ENCODE data around the gene TMA7B.

Gene TMA7B

DNA sequence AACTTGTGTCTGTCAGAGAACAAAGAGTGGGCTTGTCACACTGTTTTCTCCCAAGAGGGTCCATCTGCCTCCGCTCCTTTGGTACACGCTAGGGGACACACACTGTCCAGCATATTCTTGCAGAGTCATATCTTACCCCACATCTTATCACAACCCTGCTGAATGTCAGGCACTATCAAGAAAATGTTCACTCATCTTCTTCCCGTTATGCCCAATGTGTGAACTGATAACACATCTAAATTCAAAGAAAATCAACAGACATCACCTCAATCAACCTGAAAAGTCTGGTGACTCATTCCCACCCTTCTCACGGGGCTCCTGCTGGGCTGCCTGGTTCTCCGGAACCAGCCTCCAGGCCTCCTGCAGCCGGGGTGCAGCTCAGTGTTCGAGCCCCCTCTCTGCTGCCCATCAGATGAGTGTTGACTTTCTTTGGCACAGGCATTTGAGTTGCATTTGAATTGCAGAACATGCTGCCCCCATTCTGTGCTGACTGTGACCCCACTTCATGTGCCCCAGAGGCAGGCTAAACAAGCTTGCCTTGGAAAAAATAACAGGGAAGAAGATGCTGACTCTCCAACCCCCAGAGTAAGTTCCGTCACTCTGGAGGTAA is 40.0 kb upstream of the TMA7B start:
- Histone ChIP-seq H3K27me3 (ENCODE audit: control insufficient read depth in 1 of 2, insufficient read depth in 2 of 2, low read length in 2 of 2) (peaks cover 3 to 9% of the 10 kb centered on the region in 2 donors), H3K27ac (ENCODE audit: low read depth, low read length) (no peak overlapping the region), H3K9ac (ENCODE audit: low read depth in 1 of 2, low read length in 2 of 2) (no peak overlapping the region), H3K4me3 (ENCODE audit: low read depth in 1 of 2, low read length in 2 of 2) (no peak overlapping the region), H3K4me1 (ENCODE audit: control insufficient read depth in 1 of 2, insufficient read depth in 2 of 2, low read length in 2 of 2) (peaks cover 0 to 4% of the 10 kb centered on the region in 2 donors), H3K36me3 (ENCODE audit: control insufficient read depth in 1 of 2, insufficient read depth in 2 of 2, low read length in 2 of 2) (no peaks in the 10 kb centered on the region), H3K9me3 (ENCODE audit: control insufficient read depth in 1 of 2, low read length in 2 of 2) (no peaks in the 10 kb centered on the region)

DNA sequence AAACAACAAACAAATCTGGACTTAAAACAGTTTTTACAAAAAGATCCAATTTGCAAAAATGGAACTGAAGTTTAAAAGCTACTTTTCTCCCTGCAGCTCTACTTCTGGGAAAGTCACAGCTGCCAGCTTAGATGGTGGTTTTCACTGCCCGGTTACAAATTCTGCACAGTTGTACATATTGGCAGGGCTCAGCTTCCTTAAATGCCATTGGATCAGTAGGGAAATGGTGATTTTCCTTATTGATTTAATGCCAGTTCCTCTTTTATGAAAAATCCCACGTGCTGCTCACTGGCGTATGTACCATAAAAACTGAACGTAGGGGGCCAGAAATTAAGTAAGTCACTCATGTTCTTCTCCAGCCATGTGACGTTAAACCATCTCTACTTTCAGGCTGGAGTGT is 36.5 kb upstream of the TMA7B start:
- peaks cover 3 to 9% of the 10 kb centered on the region in 2 donors for H3K27me3 ChIP-seq (ENCODE audit: control insufficient read depth in 1 of 2, insufficient read depth in 2 of 2, low read length in 2 of 2)
- peaks cover 14 to 19% of the 10 kb centered on the region in 2 donors for H3K4me1 ChIP-seq (ENCODE audit: control insufficient read depth in 1 of 2, insufficient read depth in 2 of 2, low read length in 2 of 2)
- no peak overlapping the region for H3K4me3 ChIP-seq (ENCODE audit: low read depth in 1 of 2, low read length in 2 of 2)
- no peak overlapping the region for H3K9ac ChIP-seq (ENCODE audit: low read depth in 1 of 2, low read length in 2 of 2)
- H3K27ac ChIP-seq (ENCODE audit: low read depth, low read length): no peak overlapping the region
- H3K36me3 ChIP-seq (ENCODE audit: control insufficient read depth in 1 of 2, insufficient read depth in 2 of 2, low read length in 2 of 2): no peaks in the 10 kb centered on the region
- H3K9me3 ChIP-seq (ENCODE audit: control insufficient read depth in 1 of 2, low read length in 2 of 2): no peaks in the 10 kb centered on the region

DNA sequence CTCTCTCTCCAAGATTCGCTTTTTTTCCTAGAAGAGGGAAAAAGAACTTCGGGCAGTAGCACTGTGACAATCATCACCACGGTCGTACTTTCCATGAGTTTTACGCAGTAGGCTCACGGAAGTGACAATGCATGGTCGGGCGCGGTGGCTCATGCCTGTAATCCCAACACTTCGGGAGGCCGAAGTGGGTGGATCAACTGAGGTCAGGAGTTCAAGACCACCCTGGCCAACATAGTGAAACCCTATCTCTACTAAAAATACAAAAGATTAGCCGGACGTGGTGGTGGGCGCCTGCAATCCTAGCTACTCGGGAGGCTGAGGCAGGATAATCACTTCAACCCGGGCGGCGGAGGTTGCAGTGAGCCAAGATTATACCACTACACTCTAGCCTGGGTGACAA is 35.9 kb upstream of the TMA7B start:
- Histone ChIP-seq H3K27ac (ENCODE audit: low read depth, low read length) (no peak overlapping the region), H3K9ac (ENCODE audit: low read depth in 1 of 2, low read length in 2 of 2) (no peak overlapping the region), H3K9me3 (ENCODE audit: control insufficient read depth in 1 of 2, low read length in 2 of 2) (no peaks in the 10 kb centered on the region), H3K4me1 (ENCODE audit: control insufficient read depth in 1 of 2, insufficient read depth in 2 of 2, low read length in 2 of 2) (peaks cover 14 to 21% of the 10 kb centered on the region in 2 donors), H3K27me3 (ENCODE audit: control insufficient read depth in 1 of 2, insufficient read depth in 2 of 2, low read length in 2 of 2) (peaks cover 3 to 9% of the 10 kb centered on the region in 2 donors), H3K4me3 (ENCODE audit: low read depth in 1 of 2, low read length in 2 of 2) (no peak overlapping the region), H3K36me3 (ENCODE audit: control insufficient read depth in 1 of 2, insufficient read depth in 2 of 2, low read length in 2 of 2) (no peaks in the 10 kb centered on the region)

DNA sequence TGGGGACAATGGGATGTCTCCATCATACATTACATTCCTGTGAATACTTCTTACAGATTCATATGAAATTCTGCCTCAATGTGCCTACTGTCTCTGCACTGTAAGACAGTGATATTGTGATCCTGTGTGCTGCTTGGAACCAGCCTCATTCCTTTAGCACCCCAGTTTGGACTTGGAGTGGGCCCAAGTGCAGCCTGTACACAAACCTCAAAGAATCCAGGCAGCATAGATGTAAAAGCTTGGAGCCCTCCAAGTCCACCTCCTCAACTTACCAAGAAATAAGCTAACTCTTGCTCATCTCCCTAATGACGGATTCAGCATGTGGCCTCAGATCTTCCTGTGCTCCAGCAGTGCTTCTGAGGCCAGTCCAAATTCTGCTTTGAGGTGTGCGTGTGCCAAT is 34.9 kb upstream of the TMA7B start:
- Histone ChIP-seq H3K4me3 (ENCODE audit: low read depth in 1 of 2, low read length in 2 of 2) (no peak overlapping the region), H3K4me1 (ENCODE audit: control insufficient read depth in 1 of 2, insufficient read depth in 2 of 2, low read length in 2 of 2) (peaks cover 14 to 21% of the 10 kb centered on the region in 2 donors), H3K27ac (ENCODE audit: low read depth, low read length) (no peak overlapping the region), H3K27me3 (ENCODE audit: control insufficient read depth in 1 of 2, insufficient read depth in 2 of 2, low read length in 2 of 2) (peaks cover 1 to 2% of the 10 kb centered on the region in 2 donors), H3K9me3 (ENCODE audit: control insufficient read depth in 1 of 2, low read length in 2 of 2) (no peaks in the 10 kb centered on the region), H3K9ac (ENCODE audit: low read depth in 1 of 2, low read length in 2 of 2) (no peak overlapping the region), H3K36me3 (ENCODE audit: control insufficient read depth in 1 of 2, insufficient read depth in 2 of 2, low read length in 2 of 2) (no peaks in the 10 kb centered on the region)

GRCh38 chr22:39925909-39926679 is 34.1 kb upstream of the TMA7B start:
- Histone ChIP-seq H3K4me3 (ENCODE audit: low read depth in 1 of 2, low read length in 2 of 2) (no peak overlapping the region), H3K9me3 (ENCODE audit: control insufficient read depth in 1 of 2, low read length in 2 of 2) (no peaks in the 10 kb centered on the region), H3K4me1 (ENCODE audit: control insufficient read depth in 1 of 2, insufficient read depth in 2 of 2, low read length in 2 of 2) (peaks cover 14 to 21% of the 10 kb centered on the region in 2 donors), H3K36me3 (ENCODE audit: control insufficient read depth in 1 of 2, insufficient read depth in 2 of 2, low read length in 2 of 2) (no peaks in the 10 kb centered on the region), H3K27me3 (ENCODE audit: control insufficient read depth in 1 of 2, insufficient read depth in 2 of 2, low read length in 2 of 2) (peaks cover 0 to 6% of the 10 kb centered on the region in 2 donors), H3K27ac (ENCODE audit: low read depth, low read length) (no peak overlapping the region), H3K9ac (ENCODE audit: low read depth in 1 of 2, low read length in 2 of 2) (no peak overlapping the region)

GRCh38 chr22:39926753-39927152 is 33.4 kb upstream of the TMA7B start:
- Histone ChIP-seq H3K9ac (ENCODE audit: low read depth in 1 of 2, low read length in 2 of 2) (no peak overlapping the region), H3K36me3 (ENCODE audit: control insufficient read depth in 1 of 2, insufficient read depth in 2 of 2, low read length in 2 of 2) (no peaks in the 10 kb centered on the region), H3K4me1 (ENCODE audit: control insufficient read depth in 1 of 2, insufficient read depth in 2 of 2, low read length in 2 of 2) (peaks cover 14 to 21% of the 10 kb centered on the region in 2 donors), H3K4me3 (ENCODE audit: low read depth in 1 of 2, low read length in 2 of 2) (peak overlapping the region in 1 of 2 donors; percentile 17), H3K27ac (ENCODE audit: low read depth, low read length) (no peak overlapping the region), H3K27me3 (ENCODE audit: control insufficient read depth in 1 of 2, insufficient read depth in 2 of 2, low read length in 2 of 2) (peaks cover 0 to 8% of the 10 kb centered on the region in 2 donors), H3K9me3 (ENCODE audit: control insufficient read depth in 1 of 2, low read length in 2 of 2) (no peaks in the 10 kb centered on the region)

DNA sequence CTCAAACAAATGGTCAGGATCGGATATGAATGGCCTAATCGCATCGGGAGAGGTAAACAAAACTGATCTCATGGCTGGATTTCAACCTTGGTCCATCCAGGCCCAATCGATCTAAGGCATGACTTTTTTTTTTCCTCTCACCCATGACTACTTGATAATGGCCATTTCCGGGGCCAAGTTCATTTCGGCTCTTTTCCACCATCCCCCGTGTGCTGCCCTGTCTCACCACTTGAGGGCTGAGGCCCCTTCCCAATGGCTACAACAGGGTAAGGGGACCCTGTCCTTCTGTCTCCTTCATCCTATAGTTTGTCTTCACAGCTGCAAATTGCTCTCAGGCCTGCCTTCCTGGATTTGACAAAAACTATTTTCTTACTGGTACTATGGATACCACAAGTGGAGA is 32.7 kb upstream of the TMA7B start:
- Histone ChIP-seq H3K27ac (ENCODE audit: low read depth, low read length) (no peak overlapping the region), H3K4me3 (ENCODE audit: low read depth in 1 of 2, low read length in 2 of 2) (no peak overlapping the region), H3K9ac (ENCODE audit: low read depth in 1 of 2, low read length in 2 of 2) (no peak overlapping the region), H3K9me3 (ENCODE audit: control insufficient read depth in 1 of 2, low read length in 2 of 2) (no peaks in the 10 kb centered on the region), H3K27me3 (ENCODE audit: control insufficient read depth in 1 of 2, insufficient read depth in 2 of 2, low read length in 2 of 2) (peaks cover 0 to 8% of the 10 kb centered on the region in 2 donors), H3K36me3 (ENCODE audit: control insufficient read depth in 1 of 2, insufficient read depth in 2 of 2, low read length in 2 of 2) (no peaks in the 10 kb centered on the region), H3K4me1 (ENCODE audit: control insufficient read depth in 1 of 2, insufficient read depth in 2 of 2, low read length in 2 of 2) (peaks cover 14 to 21% of the 10 kb centered on the region in 2 donors)

DNA sequence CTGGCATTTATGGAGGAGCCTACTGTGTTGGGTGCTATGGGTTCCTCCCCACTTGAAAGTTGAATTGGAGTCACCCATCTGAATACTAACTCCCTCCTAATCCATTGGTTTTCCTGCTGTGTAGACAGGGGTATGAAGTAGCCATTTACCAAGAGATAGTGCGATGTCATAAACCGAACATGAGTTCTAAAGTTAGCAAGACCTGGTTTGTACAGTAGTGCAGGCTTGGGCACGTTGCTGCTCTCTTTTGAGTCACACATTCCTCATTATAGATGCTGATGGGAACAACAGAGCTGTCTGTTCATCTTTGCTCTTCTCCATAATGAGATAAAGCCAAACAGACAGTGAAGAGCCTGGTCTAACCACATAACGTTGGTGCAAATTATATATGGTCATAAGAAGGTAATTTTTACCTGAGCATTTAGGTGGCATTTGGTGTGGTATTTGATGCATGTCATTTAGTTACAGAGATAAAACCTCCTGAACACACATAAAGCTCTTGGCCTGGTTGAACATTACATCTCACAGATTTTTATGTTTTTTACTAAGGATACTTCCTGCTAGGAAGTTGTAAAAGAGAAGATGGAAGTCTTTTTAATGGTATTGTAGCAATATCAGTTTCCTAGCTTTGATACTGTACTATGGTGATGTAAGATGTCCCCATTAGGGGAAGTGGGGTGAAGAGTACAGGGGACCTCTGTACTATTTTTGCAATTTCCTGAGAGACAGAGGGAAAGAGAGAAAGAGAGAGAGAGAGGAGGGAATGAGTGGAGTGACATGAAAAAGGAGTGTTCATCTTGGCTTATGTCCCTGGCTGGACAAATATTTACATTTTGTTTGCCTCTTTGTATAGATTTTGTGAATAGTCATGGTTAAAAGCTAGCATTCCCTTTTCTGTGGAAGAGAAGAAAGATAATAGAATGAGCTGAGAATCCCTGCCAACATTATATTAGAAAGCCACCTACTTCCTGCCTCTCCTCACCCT is 31.4 kb upstream of the TMA7B start:
- peaks cover 14 to 21% of the 10 kb centered on the region in 2 donors for H3K4me1 ChIP-seq (ENCODE audit: control insufficient read depth in 1 of 2, insufficient read depth in 2 of 2, low read length in 2 of 2)
- H3K36me3 ChIP-seq (ENCODE audit: control insufficient read depth in 1 of 2, insufficient read depth in 2 of 2, low read length in 2 of 2): no peaks in the 10 kb centered on the region
- no peak overlapping the region for H3K9ac ChIP-seq (ENCODE audit: low read depth in 1 of 2, low read length in 2 of 2)
- H3K4me3 ChIP-seq (ENCODE audit: low read depth in 1 of 2, low read length in 2 of 2): no peak overlapping the region
- peaks cover 0 to 8% of the 10 kb centered on the region in 2 donors for H3K27me3 ChIP-seq (ENCODE audit: control insufficient read depth in 1 of 2, insufficient read depth in 2 of 2, low read length in 2 of 2)
- no peak overlapping the region for H3K27ac ChIP-seq (ENCODE audit: low read depth, low read length)
- no peaks in the 10 kb centered on the region for H3K9me3 ChIP-seq (ENCODE audit: control insufficient read depth in 1 of 2, low read length in 2 of 2)

GRCh38 chr22:39931251-39931650 is 28.9 kb upstream of the TMA7B start:
- Histone ChIP-seq H3K9ac (ENCODE audit: low read depth in 1 of 2, low read length in 2 of 2) (no peak overlapping the region), H3K4me1 (ENCODE audit: control insufficient read depth in 1 of 2, insufficient read depth in 2 of 2, low read length in 2 of 2) (peaks cover 5 to 18% of the 10 kb centered on the region in 2 donors), H3K27ac (ENCODE audit: low read depth, low read length) (no peak overlapping the region), H3K9me3 (ENCODE audit: control insufficient read depth in 1 of 2, low read length in 2 of 2) (no peaks in the 10 kb centered on the region), H3K36me3 (ENCODE audit: control insufficient read depth in 1 of 2, insufficient read depth in 2 of 2, low read length in 2 of 2) (no peaks in the 10 kb centered on the region), H3K27me3 (ENCODE audit: control insufficient read depth in 1 of 2, insufficient read depth in 2 of 2, low read length in 2 of 2) (peaks cover 0 to 13% of the 10 kb centered on the region in 2 donors), H3K4me3 (ENCODE audit: low read depth in 1 of 2, low read length in 2 of 2) (no peak overlapping the region)

All from duodenal mucosa (tissue), 2 donors.